CD14-positive monocyte (primary cell): Measurements from ENCODE around the gene CTNNA3. TPM values are rescaled to one million over a fixed set of nuclear protein-coding genes. Genes with fewer than 3 reads are reported as not detected.

Experiments used
- DNase-seq, 3 donors: peaks; one replicate each; pipeline ENCODE4 v3.0.0-alpha.2; 2011 to 2022
- H2AFZ ChIP-seq: 2 replicates; pipeline ENCODE4 v1.6.0; 2012; ENCODE audit warnings: mild to moderate bottlenecking, low read depth, low read length, inconsistent platforms; ENCODE audit not compliant: insufficient read depth, poor library complexity, severe bottlenecking
- H3K27ac ChIP-seq, 2 donors: 1 replicate in 1 of 2; 2 replicates in 1 of 2; pipeline ENCODE4 v1.5.1; 2012 to 2013; ENCODE audit warnings: low read length in 2 of 2, control low read depth in 1 of 2, inconsistent platforms in 1 of 2, low read depth in 1 of 2, mild to moderate bottlenecking in 1 of 2
- H3K27me3 ChIP-seq, 2 donors: one replicate each; pipeline versions ENCODE4 v1.6.0 to v1.6.1; 2011 to 2013; ENCODE audit warnings: low read length in 2 of 2; ENCODE audit not compliant: control insufficient read depth in 2 of 2, insufficient read depth in 2 of 2
- H3K36me3 ChIP-seq, 2 donors: replicated peaks in 1 of 2; 1 replicate in 1 of 2; 2 replicates in 1 of 2; pipeline versions ENCODE4 v1.5.1 to v1.6.1; 2012 to 2013; ENCODE audit warnings: low read length in 2 of 2, control low read depth in 1 of 2, inconsistent platforms in 1 of 2, mild to moderate bottlenecking in 1 of 2; ENCODE audit not compliant: insufficient read depth in 2 of 2, control insufficient read depth in 1 of 2
- H3K4me1 ChIP-seq, 2 donors: 1 replicate in 1 of 2; 2 replicates in 1 of 2; pipeline versions ENCODE4 v1.5.1 to v1.6.1; 2012 to 2013; ENCODE audit warnings: low read length in 2 of 2, control low read depth in 1 of 2, inconsistent platforms in 1 of 2, mild to moderate bottlenecking in 1 of 2, moderate library complexity in 1 of 2; ENCODE audit not compliant: insufficient read depth in 2 of 2, control insufficient read depth in 1 of 2
- H3K4me2 ChIP-seq: replicated peaks from 2 replicates; pipeline ENCODE3; 2012; ENCODE audit warnings: low read length, moderate library complexity, mild to moderate bottlenecking; ENCODE audit not compliant: poor library complexity, severe bottlenecking; ENCODE audit errors: extremely low read depth
- H3K4me3 ChIP-seq, 3 experiments: fragments of 200-600 bp in 1 of 3; sonication (generic) in 1 of 3; replicated peaks in 1 of 3; 1 replicate in 2 of 3; 2 replicates in 1 of 3; pipeline ENCODE4 v1.5.1; 2011 to 2013; ENCODE audit warnings: low read length in 3 of 3, mild to moderate bottlenecking in 3 of 3, control low read depth in 2 of 3, low read depth in 2 of 3, inconsistent platforms in 1 of 3, moderate library complexity in 1 of 3
- H3K79me2 ChIP-seq: 2 replicates; pipeline ENCODE4 v1.6.0; 2012; ENCODE audit warnings: mild to moderate bottlenecking, control low read depth, inconsistent platforms, low read length, moderate library complexity; ENCODE audit not compliant: insufficient read depth
- H3K9ac ChIP-seq: 2 replicates; pipeline ENCODE4 v1.6.0; 2017; ENCODE audit warnings: low read length, mild to moderate bottlenecking; ENCODE audit not compliant: insufficient read depth, poor library complexity, severe bottlenecking
- H3K9me3 ChIP-seq, 2 donors: replicated peaks in 1 of 2; 1 replicate in 1 of 2; 2 replicates in 1 of 2; pipeline versions ENCODE4 v1.5.1 to v1.6.1; 2012 to 2013; ENCODE audit warnings: low read length in 2 of 2, control low read depth in 1 of 2; ENCODE audit not compliant: control insufficient read depth in 1 of 2, insufficient read depth in 1 of 2
- H4K20me1 ChIP-seq: 2 replicates; pipeline ENCODE4 v1.6.0; 2012; ENCODE audit warnings: mild to moderate bottlenecking, low read length, control low read depth, moderate library complexity; ENCODE audit not compliant: insufficient read depth
- H3K27ac Mint-ChIP-seq, 7 donors: one replicate each; pipeline ENCODE4 v1.8.0; 2020; ENCODE audit warnings: mild to moderate bottlenecking in 7 of 7, mixed read lengths in 7 of 7, moderate library complexity in 6 of 7, inconsistent platforms in 2 of 7
- H3K27me3 Mint-ChIP-seq, 3 donors: one replicate each; pipeline ENCODE4 v1.8.0; 2021 to 2022; ENCODE audit warnings: low read depth in 3 of 3, mild to moderate bottlenecking in 3 of 3, mixed read lengths in 3 of 3, moderate library complexity in 3 of 3, inconsistent platforms in 1 of 3
- H3K36me3 Mint-ChIP-seq, 2 donors: one replicate each; pipeline ENCODE4 v1.8.0; 2020; ENCODE audit warnings: mixed read lengths in 2 of 2, inconsistent platforms in 1 of 2, mild to moderate bottlenecking in 1 of 2
- H3K4me1 Mint-ChIP-seq: one replicate; pipeline ENCODE4 v1.8.0; 2020; ENCODE audit warnings: mild to moderate bottlenecking, mixed read lengths
- H3K4me3 Mint-ChIP-seq, 2 donors: one replicate each; pipeline ENCODE4 v1.8.0; 2020; ENCODE audit warnings: mild to moderate bottlenecking in 2 of 2, mixed read lengths in 2 of 2, moderate library complexity in 1 of 2
- H3K9me3 Mint-ChIP-seq, 7 donors: one replicate each; pipeline ENCODE4 v1.8.0; 2020 to 2022; ENCODE audit warnings: mixed read lengths in 7 of 7, mild to moderate bottlenecking in 6 of 7, moderate library complexity in 6 of 7, inconsistent platforms in 2 of 7
- CTCF ChIP-seq: fragments of 200-600 bp; IDR thresholded peaks from one replicate; pipeline ENCODE4 v1.8.0; 2022; ENCODE audit warnings: antibody characterized with exemption, mild to moderate bottlenecking
- WGBS: methylation state at CpG from one replicate; pipeline ENCODE4 v1.1.5; 2013; ENCODE audit warnings: missing lambda C conversion rate; ENCODE audit not compliant: insufficient coverage; 5-methylcytosine and 5-hydroxymethylcytosine counted together
- intact Hi-C, 2 donors: fragments of 100-400 bp; cut with micrococcal nuclease; formaldehyde crosslinking; loops; one replicate each; pipeline versions ENCODE4 v1.15.0 to v1.15.1; 2023
- polyA plus RNA-seq, 3 donors: library from polyadenylated mRNA; depleted of rRNA in 1 of 3; unstranded in 2 of 3; stranded (reverse) in 1 of 3; fragments of 300-500 nt in 2 of 3; fragments of >200 nt in 1 of 3; fragmentation: Illumina TruSeq in 2 of 3; gene quantifications; 1 replicate in 2 of 3; 2 replicates in 1 of 3; pipeline ENCODE4 v1.2.3, GENCODE V29; 2012 to 2021

Gene CTNNA3
- polyA plus RNA-seq, 3 donors, result not detected

- no peaks in the 10 kb centered on the region for H3K36me3 ChIP-seq
- intact Hi-C loops, result no loop called here
- Mint-ChIP-seq H3K27me3 (no peaks in the 10 kb centered on the region), H3K9me3 (peaks cover 0 to 4% (median 0%) of the 10 kb centered on the region in 7 donors), H3K36me3 (no peaks in the 10 kb centered on the region), H3K4me1 (no peaks in the 10 kb centered on the region), H3K27ac (no peak overlapping the region), H3K4me3 (no peak overlapping the region)
- no peaks in the 10 kb centered on the region for H3K27me3 ChIP-seq
- no peak overlapping the region for H3K4me3 ChIP-seq
- no peaks in the 10 kb centered on the region for H4K20me1 ChIP-seq
- no peak for TF ChIP-seq CTCF
- H3K79me2 ChIP-seq, result no peaks in the 10 kb centered on the region
- 100% methylated on average over 1 of the region's 2 CpGs for WGBS
- H3K4me2 ChIP-seq, result no peak overlapping the region
- H3K9me3 ChIP-seq, result no peaks in the 10 kb centered on the region
- H3K27ac ChIP-seq, result no peak overlapping the region
- H2AFZ ChIP-seq, result no peak overlapping the region
- no peak overlapping the region for H3K9ac ChIP-seq
- DNase-seq, result no peak
- H3K4me1 ChIP-seq, result no peaks in the 10 kb centered on the region
These were observed 1120.6 kb downstream of the CTNNA3 start for GRCh38 chr10:66575251-66575855.

GRCh38 chr10:66572700-66573099, 1123.3 kb downstream of the CTNNA3 start:
- Histone ChIP-seq H3K36me3 (no peaks in the 10 kb centered on the region), H3K4me3 (no peak overlapping the region), H4K20me1 (no peaks in the 10 kb centered on the region), H3K4me1 (no peaks in the 10 kb centered on the region), H3K27me3 (no peaks in the 10 kb centered on the region), H3K4me2 (no peak overlapping the region), H3K79me2 (no peaks in the 10 kb centered on the region), H3K9ac (no peak overlapping the region), H3K27ac (no peak overlapping the region), H3K9me3 (no peaks in the 10 kb centered on the region), H2AFZ (no peak overlapping the region)
- WGBS, result 82% methylated on average over 2 of the region's 2 CpGs
- no peak for TF ChIP-seq CTCF
- Mint-ChIP-seq H3K27me3 (no peaks in the 10 kb centered on the region), H3K4me1 (no peaks in the 10 kb centered on the region), H3K4me3 (no peak overlapping the region), H3K9me3 (peaks cover 0 to 4% (median 0%) of the 10 kb centered on the region in 7 donors), H3K36me3 (no peaks in the 10 kb centered on the region), H3K27ac (no peak overlapping the region)
- DNase-seq, result no peak
- intact Hi-C loops, result no loop called here
